G401 (cell line): ENCODE data around the gene TACSTD2. TPM values are rescaled to one million over a fixed set of nuclear protein-coding genes. Genes with fewer than 3 reads are reported as not detected.
"Not testable (repeated sequence)": the region's sequence is repeated elsewhere in the genome, so short reads cannot be mapped to it uniquely, and the experiment has no call there.

ENCODE experiments used
- DNase-seq: peaks from one replicate; pipeline ENCODE4 v3.0.0-alpha.2; 2015; ENCODE audit warnings: low spot score
- in situ Hi-C: cut with HindIII; loops from 2 replicates; pipeline ENCODE4 v1.10.0; 2016; ENCODE audit warnings: low sequenced_read_pairs, mixed read lengths
- total RNA-seq: library from RNA; depleted of rRNA; stranded (reverse); fragments of >200 nt; shearing (Covaris generic); gene quantifications from 2 replicates; pipeline ENCODE4 v1.2.3, GENCODE V29; 2014

Gene TACSTD2
- total RNA-seq, 1 experiment from 2014 or later, result not detected

DNA sequence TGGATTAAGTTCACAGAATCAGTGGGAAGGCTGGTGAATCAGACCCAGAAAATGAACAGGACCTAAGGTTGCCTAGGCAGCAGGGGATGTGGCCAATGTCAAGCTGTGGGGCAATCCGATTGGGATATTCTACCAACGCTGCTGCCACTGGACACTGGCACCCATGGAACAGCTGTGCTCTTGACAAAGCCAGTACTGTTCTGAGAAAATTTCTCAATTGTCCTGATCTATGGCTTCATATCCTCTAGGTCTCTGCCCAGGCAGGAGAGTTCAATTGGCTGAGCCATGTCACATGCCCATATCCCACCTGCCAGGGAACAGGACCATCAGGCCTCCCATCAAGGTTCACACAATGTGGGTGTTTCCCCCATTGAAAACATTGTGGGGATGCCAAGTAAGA, 6.2 kb downstream of the TACSTD2 start:
- no peak for DNase-seq
- in situ Hi-C loops, result no loop called here

DNA sequence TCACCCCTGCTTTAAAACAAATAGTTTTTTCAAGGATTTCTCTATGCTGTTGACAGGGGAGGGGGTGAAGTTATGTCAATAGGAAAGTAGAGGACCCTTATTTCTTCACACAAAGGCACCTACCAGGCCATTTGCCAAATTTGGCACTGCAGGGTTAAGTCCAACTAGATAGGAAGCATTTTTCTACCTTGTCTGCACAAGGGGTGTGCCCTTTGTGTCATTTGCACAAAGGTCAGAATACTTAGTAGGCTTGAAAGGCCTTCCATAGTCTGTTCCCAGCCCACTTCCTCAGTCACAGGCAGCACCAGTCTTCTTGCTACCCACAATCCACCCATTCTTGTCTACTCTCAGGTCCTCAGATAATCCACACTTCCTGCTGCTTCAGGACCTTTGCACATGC, 7.0 kb downstream of the TACSTD2 start:
- DNase-seq, result no peak
- in situ Hi-C loops, result no loop called here

DNA sequence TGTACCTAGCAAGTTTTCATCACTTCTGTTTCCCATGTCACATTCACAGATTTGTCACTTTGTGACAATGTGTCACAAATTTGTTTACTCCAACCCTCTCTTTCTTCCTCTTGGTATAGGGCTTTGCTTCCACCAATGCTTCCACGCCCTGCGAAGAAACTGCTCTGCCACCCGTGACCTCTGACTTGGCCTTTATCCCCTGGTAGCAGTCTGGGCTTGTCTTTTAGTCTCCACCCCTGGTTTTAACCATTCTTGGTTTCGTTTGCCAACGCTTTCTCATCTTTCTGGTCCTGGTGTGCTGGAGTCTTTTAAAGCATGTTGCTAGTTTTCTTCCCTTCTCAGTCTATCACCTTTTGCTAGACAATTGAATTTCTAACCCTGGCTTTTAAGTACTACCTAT, 8.1 kb downstream of the TACSTD2 start:
- in situ Hi-C loops, result no loop called here
- no peak for DNase-seq

DNA sequence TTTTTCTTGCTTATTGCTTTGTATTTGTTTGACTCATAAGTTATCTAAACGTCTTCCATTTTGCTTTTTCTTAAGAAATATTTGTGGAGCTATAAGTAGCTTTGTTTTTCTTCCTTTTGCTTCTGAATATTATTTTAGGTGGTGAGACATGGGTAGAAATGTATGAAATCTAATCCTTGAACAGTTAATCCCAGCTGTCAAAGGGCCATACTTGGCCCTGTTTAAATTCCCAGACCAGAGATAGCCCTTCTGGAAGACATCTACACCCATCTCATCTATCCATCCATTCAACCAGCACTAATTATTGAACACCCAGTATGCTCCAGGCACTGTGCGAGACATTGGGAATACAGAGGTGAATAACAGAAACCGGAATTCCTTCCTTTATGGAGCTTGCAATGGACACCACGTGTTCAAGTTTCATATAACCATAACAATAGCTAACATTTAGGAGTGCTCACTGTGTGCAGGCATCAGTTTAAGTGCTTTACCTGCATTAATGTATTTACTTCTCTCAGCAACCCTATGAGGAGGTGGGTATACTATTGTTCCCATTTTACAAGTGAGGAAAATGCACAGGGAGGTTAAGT, 8.7 kb downstream of the TACSTD2 start:
- in situ Hi-C loops, result no loop called here
- no peak for DNase-seq

DNA sequence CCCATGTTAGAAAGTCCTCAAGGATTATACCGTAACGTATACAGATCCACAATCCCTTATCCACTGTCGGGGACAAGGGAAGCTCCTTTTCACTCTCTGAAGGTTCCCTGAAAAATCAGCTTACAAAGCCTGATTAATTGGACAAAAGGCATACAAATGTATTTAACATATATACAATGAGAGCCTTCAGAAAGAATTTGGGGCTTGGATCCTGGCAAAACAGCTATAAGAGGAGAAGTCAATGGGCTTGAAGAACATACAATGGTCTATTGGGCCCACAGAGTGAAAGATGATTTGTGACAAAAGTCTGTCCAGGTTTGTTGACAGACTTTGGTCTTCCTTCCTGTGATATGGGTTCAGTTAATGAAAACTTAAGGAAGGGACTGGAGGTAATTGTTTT, 10.7 kb downstream of the TACSTD2 start:
- in situ Hi-C loops, result no loop called here

DNA sequence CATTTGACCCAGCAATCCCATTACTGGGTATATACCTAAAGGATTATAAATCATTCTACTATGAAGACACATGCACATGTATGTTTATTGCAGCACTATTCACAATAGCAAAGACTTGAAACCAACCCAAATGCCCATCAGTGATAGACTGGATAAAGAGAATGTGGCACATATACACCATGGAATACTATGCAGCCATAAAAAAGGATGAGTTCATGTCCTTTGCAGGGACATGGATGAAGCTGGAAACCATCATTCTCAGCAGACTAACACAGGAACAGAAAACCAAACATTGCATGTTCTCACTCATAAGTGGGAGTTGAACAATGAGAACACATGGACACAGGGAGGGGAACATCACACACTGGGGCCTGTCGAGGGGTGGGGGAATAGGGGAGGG, 13.3 kb downstream of the TACSTD2 start:
- DNase-seq, in situ Hi-C loops: not testable (repeated sequence)

More for the DNA sequence above, 10.7 kb downstream of the TACSTD2 start:
- DNase-seq, result no peak

DNA sequence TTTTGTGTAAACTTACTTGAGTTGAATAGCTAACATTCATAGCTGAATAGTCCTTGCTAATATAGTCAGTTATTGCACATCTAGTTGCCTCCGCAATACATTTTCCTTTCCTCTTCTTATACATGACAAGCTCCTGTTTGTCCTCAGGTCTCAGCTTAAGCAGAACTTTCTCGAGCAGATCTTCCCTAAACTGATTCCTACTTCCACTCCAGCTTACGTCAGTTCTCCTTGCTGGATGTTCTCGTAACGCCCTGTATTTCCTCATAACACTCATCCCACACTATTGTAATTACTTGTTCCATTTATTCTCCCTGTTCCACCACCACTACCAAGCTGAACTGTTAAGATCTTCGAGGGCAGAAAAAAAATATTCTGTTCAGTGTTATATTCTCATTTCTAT, 15.4 kb downstream of the TACSTD2 start:
- in situ Hi-C loops, result no loop called here
- DNase-seq, result no peak

DNA sequence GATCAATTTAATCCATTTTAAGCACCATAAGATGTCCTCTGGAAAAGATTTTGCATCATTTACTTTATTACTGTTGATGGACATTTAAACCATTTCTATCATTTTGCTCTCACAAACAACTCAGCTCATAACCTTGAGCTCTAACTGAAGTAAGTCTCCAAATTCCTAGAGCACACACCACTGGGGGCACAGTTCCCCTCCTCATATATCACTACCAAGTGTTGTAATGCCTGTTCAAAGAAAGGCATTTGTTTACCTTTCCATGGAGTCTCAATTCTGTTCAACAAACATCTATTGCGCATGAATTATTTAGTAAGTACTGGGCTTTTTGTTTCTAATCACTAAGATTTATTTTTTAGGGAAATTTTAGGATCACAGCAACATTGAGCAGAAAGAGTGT, 21.7 kb downstream of the TACSTD2 start:
- in situ Hi-C loops, result no loop called here
- DNase-seq, result no peak

DNA sequence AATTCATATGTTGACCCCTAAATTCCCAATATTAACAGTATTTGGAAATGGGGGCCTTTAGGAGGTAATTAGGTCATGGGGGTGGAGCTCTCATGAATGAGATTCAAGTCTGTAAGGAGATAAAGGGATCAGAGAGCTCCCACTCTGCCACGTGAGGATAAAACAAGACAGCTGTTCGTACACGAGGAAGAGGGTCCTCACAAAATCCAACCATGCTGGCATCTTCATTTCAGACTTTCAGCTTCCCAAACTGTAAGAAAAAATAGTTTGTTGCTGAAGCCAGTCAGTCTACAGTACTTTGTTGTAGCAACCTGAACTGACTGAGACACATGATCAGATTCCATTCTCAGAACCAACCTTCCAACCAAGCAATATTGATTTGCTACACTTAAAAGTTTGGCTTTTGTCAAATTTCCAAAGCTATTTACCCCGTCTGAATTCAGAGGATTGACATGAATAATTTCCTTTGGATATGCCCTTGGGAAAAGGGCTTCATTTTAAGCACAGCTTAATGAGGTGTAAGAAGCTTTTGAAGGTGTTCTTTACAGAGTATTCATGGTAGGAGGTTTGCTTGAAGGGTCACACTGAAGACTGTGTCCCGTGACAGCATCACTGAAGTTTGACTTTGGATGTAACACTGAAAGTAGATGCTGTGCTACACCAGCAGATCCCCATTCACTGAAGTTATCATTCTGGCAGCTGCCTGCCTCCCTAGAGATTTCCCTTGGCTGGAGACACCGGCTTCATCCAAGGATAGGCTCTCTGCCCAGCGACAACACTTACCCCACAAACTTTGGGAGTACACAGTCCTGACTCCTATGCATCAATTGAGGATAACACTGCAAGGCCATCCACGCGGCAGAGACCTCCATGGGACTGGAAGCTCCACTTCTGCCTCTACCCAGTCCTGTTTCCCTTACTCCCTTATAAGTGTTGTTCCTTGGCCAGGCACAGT, 25.6 kb downstream of the TACSTD2 start:
- in situ Hi-C loops, result no loop called here

DNA sequence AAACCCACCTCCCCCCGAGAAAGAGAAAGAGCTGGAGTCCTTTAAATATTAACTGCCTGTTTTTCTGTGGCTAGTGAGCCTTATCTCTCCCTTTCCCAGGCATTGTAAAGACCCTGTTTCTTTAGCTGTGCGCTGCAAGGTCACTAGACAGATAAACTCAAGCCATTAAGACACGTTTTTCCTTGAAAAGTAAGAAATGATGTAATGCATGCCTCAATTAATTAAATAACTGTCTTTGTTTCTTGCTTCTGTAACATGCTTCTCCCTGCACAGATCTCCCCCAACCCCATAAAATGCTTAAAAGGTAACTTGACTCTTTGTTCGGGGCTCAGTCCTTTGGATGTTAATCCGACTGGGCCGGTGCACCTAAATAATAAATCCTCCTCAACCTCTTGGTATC, 27.8 kb downstream of the TACSTD2 start:
- DNase-seq, in situ Hi-C loops: not testable (repeated sequence)

More for the DNA sequence above, 25.6 kb downstream of the TACSTD2 start:
- DNase-seq, result no peak

DNA sequence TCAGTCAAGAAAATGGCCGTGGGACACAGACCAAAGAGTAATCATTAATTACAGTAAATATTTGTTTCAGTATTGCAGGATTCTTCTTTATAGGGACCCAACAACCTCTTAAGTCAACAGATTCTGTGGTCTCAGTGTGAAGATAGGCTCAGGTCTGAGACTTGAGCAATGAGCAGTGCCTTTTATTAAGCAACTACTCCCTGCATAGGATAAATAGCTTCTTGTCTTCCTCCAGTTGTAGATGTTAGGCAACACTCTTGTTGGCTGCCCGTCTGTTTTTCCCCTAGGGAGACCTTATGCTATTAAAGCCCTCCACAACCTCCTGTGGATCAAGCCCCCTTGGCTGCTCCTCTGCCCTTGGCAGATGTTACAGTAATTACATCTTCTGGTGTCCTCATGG, 28.7 kb downstream of the TACSTD2 start:
- DNase-seq, result no peak
- in situ Hi-C loops, result no loop called here

DNA sequence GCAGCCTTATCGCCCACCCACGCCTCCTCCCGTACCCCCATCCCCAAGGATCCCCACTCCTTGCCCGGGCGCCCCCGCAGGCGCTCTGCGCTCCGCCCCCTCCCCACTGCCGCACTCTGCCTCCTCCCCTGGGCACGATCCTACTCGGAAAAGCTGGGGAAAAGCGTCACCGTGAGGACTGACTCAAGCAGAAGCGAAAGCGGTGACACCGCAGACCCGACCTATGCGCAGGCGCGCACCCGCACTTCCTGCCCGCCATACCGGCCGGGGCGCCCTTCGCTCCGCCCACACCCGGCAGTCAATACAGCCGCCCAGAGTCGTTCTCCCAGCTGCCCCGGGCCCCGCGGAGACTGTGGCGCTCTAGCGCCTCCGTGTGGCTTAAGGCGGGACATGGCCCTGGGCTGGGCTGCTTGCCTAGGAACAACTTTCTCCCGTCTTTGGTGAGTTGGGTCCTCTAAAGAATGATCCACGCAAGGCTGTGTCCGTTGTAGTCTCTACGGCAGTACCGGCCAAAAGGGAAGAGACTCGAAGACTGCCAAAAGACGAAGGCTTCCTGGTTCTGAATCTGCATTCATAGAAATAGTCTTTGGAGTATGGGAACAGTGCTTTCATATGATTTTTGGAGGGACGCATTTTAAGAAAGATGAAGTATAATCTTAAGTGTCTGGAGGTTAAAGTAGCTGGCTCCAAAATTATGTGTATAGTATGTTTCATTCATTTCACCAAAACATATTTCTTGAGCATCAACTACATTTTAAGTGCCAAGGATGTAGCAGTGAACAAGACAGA, 30.3 kb downstream of the TACSTD2 start, which contains the start of gene OMA1:
OMA1 (minus strand) TSS at position 207 of the 789 bp plus-strand sequence. CDS start 7,432 bp downstream, outside the sequence.
- in situ Hi-C loops, result no loop called here
- peak; percentile 92 for DNase-seq

DNA sequence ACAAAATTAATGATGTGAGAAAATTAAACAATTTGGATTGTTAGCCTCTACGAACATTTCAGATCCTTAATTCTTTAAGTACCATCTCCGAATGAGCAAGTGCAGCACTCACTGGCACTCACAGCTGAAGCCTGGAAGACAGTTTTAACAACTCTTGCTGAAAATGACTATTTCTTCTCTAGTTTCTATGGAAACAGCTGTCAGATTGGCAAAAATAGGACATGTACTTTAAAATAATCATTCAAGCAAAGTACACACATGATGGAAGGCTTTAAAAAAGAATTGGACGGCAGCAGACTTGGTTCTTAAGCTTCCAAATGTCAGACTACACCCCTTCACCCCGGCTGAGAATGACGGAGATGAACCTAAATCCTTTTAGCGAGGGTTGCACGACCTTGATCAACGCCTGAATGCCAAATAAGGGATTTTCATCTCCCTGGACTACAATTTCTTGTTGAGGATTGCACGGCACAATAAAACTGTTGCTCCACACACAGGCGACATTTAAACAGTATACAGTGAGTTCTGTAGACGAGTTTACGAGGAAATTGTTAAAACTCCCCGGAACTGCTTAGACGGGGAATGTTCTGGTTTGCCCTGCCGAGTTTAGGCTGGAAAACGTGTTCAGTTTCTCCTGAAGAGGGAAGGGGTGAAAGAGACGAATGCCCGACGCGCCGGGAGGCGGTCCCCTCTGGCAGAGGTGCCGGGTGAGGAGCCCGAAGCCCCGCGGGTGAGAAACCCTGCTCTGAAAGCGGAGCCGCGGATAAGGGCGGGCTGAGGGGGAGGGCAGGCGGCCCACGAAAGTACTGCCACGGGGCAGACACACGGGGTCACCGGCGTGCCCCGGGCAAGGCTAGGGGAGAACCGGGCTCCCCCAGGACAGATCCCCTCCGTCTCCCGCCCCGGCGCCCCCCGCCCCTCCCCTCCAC, 31.2 kb downstream of the TACSTD2 start:
- in situ Hi-C loops, result no loop called here
- DNase-seq, result peak; percentile 74

DNA sequence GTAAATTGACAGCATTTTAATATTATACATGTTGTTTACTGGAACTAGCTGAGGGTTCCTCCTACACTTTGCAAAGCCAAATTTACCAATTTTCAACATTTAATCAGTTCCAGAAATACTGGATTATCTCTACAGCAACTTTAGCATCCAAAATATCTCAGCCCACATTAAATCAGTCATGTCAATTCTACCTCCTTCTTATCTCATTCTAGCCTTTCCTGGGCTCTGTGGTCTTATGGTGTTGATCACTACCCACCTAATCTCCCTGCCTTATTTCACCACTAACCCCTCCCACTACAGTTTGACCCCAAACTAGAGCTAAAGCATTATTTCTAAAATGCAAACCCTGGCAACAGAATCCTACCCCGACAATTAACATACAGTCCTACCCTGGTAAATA, 33.8 kb downstream of the TACSTD2 start:
- no peak for DNase-seq
- in situ Hi-C loops, result no loop called here

DNA sequence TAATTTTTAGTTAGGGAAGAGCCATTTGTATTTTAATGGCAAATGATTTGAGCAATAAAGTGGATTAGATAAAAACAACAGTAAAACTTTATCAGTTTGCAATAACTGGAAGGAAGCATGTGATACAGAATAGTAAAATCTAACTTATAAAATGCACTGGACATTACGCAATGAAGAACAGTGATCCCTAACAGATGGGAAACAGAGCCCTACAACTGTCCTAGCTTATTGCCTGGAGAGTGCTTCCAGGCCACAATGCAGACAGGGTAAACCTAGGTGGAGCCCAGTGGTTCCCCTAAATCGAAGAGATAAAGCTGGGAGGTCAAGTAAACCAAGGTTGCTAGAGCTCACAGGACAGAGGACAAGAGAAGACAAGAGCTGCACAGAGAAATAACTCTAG, 37.5 kb downstream of the TACSTD2 start:
- DNase-seq, result no peak
- in situ Hi-C loops, result no loop called here

DNA sequence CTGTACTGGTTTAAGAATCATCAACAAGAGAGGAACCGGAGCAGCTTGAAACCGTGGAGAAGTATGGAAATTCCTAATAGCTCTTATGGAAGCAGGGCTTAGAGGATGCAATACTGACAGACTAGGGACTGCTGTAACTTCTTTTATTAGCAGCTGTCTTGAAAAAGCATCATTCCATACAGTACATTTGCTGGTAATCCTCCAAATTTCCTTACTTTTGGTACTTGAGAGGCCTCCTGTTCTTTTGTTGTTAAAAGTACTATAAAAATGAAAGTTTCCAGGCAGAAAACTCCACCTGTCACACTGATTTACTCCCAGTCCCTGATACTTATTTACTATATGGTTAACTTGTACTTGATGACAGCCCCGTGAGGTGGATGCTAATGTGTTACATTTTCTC, 38.2 kb downstream of the TACSTD2 start:
- in situ Hi-C loops, result no loop called here
- no peak for DNase-seq

DNA sequence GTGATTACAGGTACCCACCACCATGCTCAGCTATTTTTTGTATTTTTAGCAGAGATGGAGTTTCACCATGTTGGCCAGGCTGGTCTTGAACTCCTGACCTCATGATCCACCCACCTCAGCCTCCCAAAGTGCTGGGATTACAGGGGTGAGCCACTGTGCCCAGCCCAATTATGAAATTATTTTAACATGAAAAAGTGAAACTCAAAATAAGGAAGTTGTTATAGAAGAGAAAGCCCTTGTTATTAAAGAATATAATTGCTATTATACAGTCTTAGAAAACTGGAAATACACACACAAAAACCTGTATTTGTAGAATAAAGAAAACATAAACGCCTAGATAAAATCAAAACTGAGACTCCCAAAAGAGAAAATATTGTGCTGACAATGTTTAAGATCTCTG, 45.2 kb downstream of the TACSTD2 start:
- in situ Hi-C loops, DNase-seq: not testable (repeated sequence)

DNA sequence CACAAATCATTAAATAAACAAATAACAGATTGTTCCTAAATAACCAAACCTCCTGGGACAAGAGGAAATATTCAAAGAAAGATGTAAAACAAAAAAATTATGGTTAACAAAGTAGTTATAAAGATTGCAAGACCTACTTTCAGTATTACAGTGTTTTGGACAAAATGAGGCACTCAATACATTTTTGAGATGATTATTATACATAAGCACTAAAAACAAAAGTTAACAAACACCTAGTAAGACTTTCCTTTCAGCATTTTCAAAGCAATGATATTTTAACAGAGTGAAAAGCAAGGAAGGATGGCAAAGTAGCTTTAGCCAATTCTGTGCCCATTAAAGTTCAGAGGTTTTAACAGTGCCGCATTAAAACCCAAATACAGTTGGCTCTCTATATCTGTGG, 47.8 kb downstream of the TACSTD2 start:
- in situ Hi-C loops, result no loop called here
- no peak for DNase-seq

DNA sequence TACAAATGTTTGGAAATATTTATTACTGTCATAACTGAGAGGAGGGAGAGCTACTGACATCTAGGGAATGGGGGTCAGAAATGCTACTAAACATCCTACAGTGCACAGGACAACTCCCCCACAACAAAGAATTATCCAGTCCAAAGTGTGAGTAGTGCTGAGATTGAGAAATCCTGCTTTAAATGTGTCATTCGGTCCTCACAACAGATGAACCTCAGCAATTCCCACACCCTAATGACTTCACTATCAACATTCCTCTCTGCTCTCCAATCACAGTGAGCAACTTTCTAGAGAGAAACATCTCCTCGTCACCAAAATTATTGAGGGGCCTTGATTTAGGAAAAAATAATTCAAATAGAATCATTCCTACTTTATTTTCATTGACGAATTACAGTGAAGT, 48.5 kb downstream of the TACSTD2 start:
- in situ Hi-C loops, result no loop called here
- DNase-seq, result no peak
